Measurements from ENCODE around the gene CMTM3. TPM values are rescaled to one million over a fixed set of nuclear protein-coding genes. Genes with fewer than 3 reads are reported as not detected.

CMTM3 gene
- total RNA-seq, 1 experiment from 2014 or later = 12.8 TPM

DNA sequence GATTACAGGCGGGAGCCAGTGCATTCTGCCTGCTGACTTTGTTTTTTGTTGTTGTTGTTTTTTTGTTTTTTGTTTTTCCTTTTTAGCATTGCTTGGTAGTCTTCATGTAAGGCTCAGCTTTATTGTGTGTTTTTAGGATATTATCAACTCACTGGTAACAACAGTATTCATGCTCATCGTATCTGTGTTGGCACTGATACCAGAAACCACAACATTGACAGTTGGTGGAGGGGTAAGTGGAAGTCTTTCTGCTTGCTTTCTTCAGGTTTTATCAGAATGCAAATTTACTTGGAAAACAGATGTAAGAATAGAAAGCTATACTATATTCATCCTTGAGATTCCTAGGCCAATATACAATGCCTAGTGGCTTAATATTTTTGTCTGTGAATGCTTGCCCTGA lies 41.5 kb upstream of the CMTM3 start (continued):
- TF ChIP-seq RAD21 (IDR thresholded peaks at IDR 0.05; ENCODE audit: low read depth) (no peak), EZH2 (IDR thresholded peaks at IDR 0.05) (no peak), JUND (IDR thresholded peaks at IDR 0.05) (no peak), YY1 (IDR thresholded peaks at IDR 0.05; ENCODE audit: extremely low read depth, insufficient replicate concordance, low read depth, low read length) (no peak), EGR1 (IDR thresholded peaks at IDR 0.05; ENCODE audit: low read depth) (no peak), EZH2phosphoT487 (IDR thresholded peaks at IDR 0.05; ENCODE audit: borderline replicate concordance) (no peak), TCF7L2 (IDR thresholded peaks at IDR 0.05; ENCODE audit: borderline replicate concordance, extremely low read depth, insufficient read depth, insufficient read length) (no peak), CBX3 (IDR thresholded peaks at IDR 0.05; ENCODE audit: low read depth) (no peak)
- TF ChIP-seq, protein P1, sequence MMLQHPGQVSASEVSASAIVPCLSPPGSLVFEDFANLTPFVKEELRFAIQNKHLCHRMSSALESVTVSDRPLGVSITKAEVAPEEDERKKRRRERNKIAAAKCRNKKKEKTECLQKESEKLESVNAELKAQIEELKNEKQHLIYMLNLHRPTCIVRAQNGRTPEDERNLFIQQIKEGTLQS (IDR thresholded peaks at IDR 0.05) = no peak
- TF ChIP-seq, protein P2, sequence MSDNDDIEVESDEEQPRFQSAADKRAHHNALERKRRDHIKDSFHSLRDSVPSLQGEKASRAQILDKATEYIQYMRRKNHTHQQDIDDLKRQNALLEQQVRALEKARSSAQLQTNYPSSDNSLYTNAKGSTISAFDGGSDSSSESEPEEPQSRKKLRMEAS (IDR thresholded peaks at IDR 0.05) = no peak

DNA sequence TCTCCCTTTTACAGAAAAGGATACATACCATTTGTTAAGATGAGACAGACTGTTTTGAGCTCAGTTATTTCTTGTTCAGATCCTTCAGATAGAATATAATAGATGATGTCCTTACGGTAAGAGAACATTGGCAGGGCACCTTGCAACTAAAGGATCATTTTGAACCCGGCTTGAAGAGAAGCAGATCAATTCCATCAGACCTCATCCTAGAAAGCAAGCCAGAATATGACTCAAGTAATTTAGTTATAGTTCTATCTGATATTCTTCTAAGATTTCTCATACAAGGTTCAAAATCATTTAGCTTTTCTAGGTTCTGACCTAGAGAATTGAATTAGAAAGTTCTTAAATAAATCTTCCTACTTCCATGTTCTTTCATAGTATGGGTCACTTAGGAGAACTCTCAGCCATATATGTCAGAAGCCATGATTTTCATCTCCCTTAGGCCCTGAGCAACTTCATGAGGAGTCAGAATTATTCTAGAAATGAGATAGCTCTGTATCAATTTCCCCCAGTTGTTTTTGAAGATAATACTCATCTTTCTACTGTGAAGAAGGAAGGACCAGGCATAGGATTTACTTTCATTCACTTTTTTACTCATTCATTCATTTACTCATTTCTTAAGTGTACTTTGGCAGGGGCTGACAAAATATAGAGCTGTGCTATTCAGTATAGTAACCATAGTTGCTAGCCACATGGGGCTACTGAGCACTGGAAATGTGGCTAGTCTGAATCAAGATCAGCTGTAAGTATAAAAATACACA lies 40.8 kb upstream of the CMTM3 start:
- Histone ChIP-seq H3K9me3 (ENCODE audit: control insufficient read depth in 1 of 2, insufficient read depth in 1 of 2, low read depth in 1 of 2, low read length in 2 of 2) (no peaks in the 10 kb centered on the region), H2AFZ (ENCODE audit: low read depth, low read length, poor library complexity, severe bottlenecking) (no peak overlapping the region), H3K4me1 (ENCODE audit: control insufficient read depth in 1 of 2, insufficient read depth in 2 of 2, low read length in 2 of 2) (no peaks in the 10 kb centered on the region), H3K36me3 (ENCODE audit: control insufficient read depth in 1 of 2, insufficient read depth in 2 of 2, low read length in 2 of 2) (peaks cover 0 to 4% of the 10 kb centered on the region in 2 experiments; a peak in 1 of 4 replicates), H3K4me3 (replicated peaks in 1 of 2; ENCODE audit: low read depth in 1 of 2, low read length in 2 of 2) (no peak overlapping the region), H3K9ac (ENCODE audit: low read length) (no peak overlapping the region), H3K4me2 (ENCODE audit: low read length) (no peak overlapping the region), H4K20me1 (ENCODE audit: insufficient read depth) (peaks cover 3% of the 10 kb centered on the region; the same call in 1 of the 2 replicates), H3K27me3 (ENCODE audit: insufficient read depth, low read length) (no peaks in the 10 kb centered on the region), H3K79me2 (ENCODE audit: insufficient read depth, low read length) (no peaks in the 10 kb centered on the region), H3K27ac (ENCODE audit: low read depth, low read length) (no peak overlapping the region), H3K9me2 (ENCODE audit: insufficient read depth) (no peaks in the 10 kb centered on the region)
- ChIA-PET CTCF (interaction anchor here (0.8 to 3.0 kb wide), 4 partner anchors 41 to 177 kb away, joined by 3 to 8 read pairs (median 4); no protein-coding TSS in a partner anchor), RAD21 (ENCODE audit: low non-redundant PET in 1 of 2, low total read pairs in 2 of 2, uncharacterized antibody in 2 of 2, unreplicated experiment in 2 of 2) (no interaction called here), POLR2A (no interaction called here)
- no TSS peak for BruUV-seq (replicated peaks)
- intact Hi-C loops (cut with micrococcal nuclease) = loop anchor here (5.0 kb wide), 1 partner anchor 309 kb away; no protein-coding TSS in a partner anchor
- DNase-seq (ENCODE audit: low read depth, low spot score) (no peak), ATAC-seq (no peak)
- TF ChIP-seq, protein P3, sequence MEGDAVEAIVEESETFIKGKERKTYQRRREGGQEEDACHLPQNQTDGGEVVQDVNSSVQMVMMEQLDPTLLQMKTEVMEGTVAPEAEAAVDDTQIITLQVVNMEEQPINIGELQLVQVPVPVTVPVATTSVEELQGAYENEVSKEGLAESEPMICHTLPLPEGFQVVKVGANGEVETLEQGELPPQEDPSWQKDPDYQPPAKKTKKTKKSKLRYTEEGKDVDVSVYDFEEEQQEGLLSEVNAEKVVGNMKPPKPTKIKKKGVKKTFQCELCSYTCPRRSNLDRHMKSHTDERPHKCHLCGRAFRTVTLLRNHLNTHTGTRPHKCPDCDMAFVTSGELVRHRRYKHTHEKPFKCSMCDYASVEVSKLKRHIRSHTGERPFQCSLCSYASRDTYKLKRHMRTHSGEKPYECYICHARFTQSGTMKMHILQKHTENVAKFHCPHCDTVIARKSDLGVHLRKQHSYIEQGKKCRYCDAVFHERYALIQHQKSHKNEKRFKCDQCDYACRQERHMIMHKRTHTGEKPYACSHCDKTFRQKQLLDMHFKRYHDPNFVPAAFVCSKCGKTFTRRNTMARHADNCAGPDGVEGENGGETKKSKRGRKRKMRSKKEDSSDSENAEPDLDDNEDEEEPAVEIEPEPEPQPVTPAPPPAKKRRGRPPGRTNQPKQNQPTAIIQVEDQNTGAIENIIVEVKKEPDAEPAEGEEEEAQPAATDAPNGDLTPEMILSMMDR (IDR thresholded peaks at IDR 0.05 in 2 of 3, conservative IDR thresholded peaks at IDR 0.05 in 1 of 3; ENCODE audit: borderline replicate concordance in 1 of 3, insufficient read depth in 1 of 3, low read depth in 2 of 3, low read length in 2 of 3) = no peak
- TF ChIP-seq SIN3A (IDR thresholded peaks at IDR 0.05; ENCODE audit: low read depth) = no peak
- no peak for TF ChIP-seq JUND (IDR thresholded peaks at IDR 0.05)
- no peak for TF ChIP-seq POLR2A (IDR thresholded peaks at IDR 0.05; ENCODE audit: borderline replicate concordance, extremely low read depth, insufficient read depth, insufficient read length)
- TF ChIP-seq, protein P2 (IDR thresholded peaks at IDR 0.05) = no peak
- no peak for TF ChIP-seq POLR2AphosphoS5 (IDR thresholded peaks at IDR 0.05; ENCODE audit: low read depth, low read length)
- no peak for TF ChIP-seq EZH2 (IDR thresholded peaks at IDR 0.05)
- TF ChIP-seq SRF (IDR thresholded peaks at IDR 0.05; ENCODE audit: low read depth) = no peak
- no peak for TF ChIP-seq ELF1 (IDR thresholded peaks at IDR 0.05; ENCODE audit: borderline replicate concordance, low read depth)
- TF ChIP-seq YY1 (IDR thresholded peaks at IDR 0.05; ENCODE audit: extremely low read depth, insufficient replicate concordance, low read depth, low read length) = no peak
- TF ChIP-seq SP1 (IDR thresholded peaks at IDR 0.05; ENCODE audit: low read depth) = no peak
- TF ChIP-seq, protein P4, sequence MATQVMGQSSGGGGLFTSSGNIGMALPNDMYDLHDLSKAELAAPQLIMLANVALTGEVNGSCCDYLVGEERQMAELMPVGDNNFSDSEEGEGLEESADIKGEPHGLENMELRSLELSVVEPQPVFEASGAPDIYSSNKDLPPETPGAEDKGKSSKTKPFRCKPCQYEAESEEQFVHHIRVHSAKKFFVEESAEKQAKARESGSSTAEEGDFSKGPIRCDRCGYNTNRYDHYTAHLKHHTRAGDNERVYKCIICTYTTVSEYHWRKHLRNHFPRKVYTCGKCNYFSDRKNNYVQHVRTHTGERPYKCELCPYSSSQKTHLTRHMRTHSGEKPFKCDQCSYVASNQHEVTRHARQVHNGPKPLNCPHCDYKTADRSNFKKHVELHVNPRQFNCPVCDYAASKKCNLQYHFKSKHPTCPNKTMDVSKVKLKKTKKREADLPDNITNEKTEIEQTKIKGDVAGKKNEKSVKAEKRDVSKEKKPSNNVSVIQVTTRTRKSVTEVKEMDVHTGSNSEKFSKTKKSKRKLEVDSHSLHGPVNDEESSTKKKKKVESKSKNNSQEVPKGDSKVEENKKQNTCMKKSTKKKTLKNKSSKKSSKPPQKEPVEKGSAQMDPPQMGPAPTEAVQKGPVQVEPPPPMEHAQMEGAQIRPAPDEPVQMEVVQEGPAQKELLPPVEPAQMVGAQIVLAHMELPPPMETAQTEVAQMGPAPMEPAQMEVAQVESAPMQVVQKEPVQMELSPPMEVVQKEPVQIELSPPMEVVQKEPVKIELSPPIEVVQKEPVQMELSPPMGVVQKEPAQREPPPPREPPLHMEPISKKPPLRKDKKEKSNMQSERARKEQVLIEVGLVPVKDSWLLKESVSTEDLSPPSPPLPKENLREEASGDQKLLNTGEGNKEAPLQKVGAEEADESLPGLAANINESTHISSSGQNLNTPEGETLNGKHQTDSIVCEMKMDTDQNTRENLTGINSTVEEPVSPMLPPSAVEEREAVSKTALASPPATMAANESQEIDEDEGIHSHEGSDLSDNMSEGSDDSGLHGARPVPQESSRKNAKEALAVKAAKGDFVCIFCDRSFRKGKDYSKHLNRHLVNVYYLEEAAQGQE (IDR thresholded peaks at IDR 0.05; ENCODE audit: low read depth) = no peak
- TF ChIP-seq ZFX (IDR thresholded peaks at IDR 0.05) = no peak
- no peak for TF ChIP-seq TCF7L2 (IDR thresholded peaks at IDR 0.05; ENCODE audit: borderline replicate concordance, extremely low read depth, insufficient read depth, insufficient read length)
- no peak for TF ChIP-seq EZH2phosphoT487 (IDR thresholded peaks at IDR 0.05; ENCODE audit: borderline replicate concordance)

All from HCT116 (cell line).